Urinary bladder (tissue), 4 donors: ENCODE results near the gene BRSK2. TPM values are rescaled to one million over a fixed set of nuclear protein-coding genes. Genes with fewer than 3 reads are reported as not detected.
"Not testable (repeated sequence)": the region's sequence is repeated elsewhere in the genome, so short reads cannot be mapped to it uniquely, and the experiment has no call there.

ENCODE experiments used
- DNase-seq: peaks from one replicate; pipeline ENCODE4 v3.0.0-alpha.2; 2015; ENCODE audit errors: extremely low spot score
- H3K27ac ChIP-seq: one replicate; pipeline ENCODE4 v1.5.1; 2013; ENCODE audit warnings: low read depth, mild to moderate bottlenecking, moderate library complexity
- H3K36me3 ChIP-seq: one replicate; pipeline ENCODE4 v1.6.1; 2013; ENCODE audit warnings: mild to moderate bottlenecking, moderate library complexity; ENCODE audit not compliant: insufficient read depth
- H3K4me1 ChIP-seq: one replicate; pipeline ENCODE4 v1.6.1; 2013; ENCODE audit warnings: mild to moderate bottlenecking, moderate library complexity; ENCODE audit not compliant: insufficient read depth
- H3K4me3 ChIP-seq: one replicate; pipeline ENCODE4 v1.5.1; 2013; ENCODE audit warnings: low read depth, low read length
- WGBS: extraction: QIAGEN DNeasy Blood & Tissue Kit; methylation state at CpG from one replicate; pipeline ENCODE4 v1.1.7; 2013; 5-methylcytosine and 5-hydroxymethylcytosine counted together
- polyA plus RNA-seq: library from polyadenylated mRNA; stranded (reverse); fragments of 200-250 nt; gene quantifications from one replicate; pipeline ENCODE4 v1.2.3, GENCODE V29; 2013
- total RNA-seq: library from RNA; depleted of rRNA; stranded (reverse); fragments of >200 nt; gene quantifications from one replicate; pipeline ENCODE4 v1.2.3, GENCODE V29; 2014
- donor health status: healthy with polysubstance abuse.
- donor health status: healthy.

The BRSK2 gene
- total and polyA plus RNA-seq, 2 donors = 2.6 to 3.0 TPM

- no peak overlapping the region for H3K4me3 ChIP-seq
- H3K27ac ChIP-seq = no peak overlapping the region
- H3K4me1 ChIP-seq = no peaks in the 10 kb centered on the region
- no peak for DNase-seq
- WGBS = 74% methylated on average over 29 of the region's 29 CpGs
- no peaks in the 10 kb centered on the region for H3K36me3 ChIP-seq
These were observed 40.2 kb upstream of the BRSK2 start for GRCh38 chr11:1349327-1350041.

GRCh38 chr11:1350086-1350725 lies 39.5 kb upstream of the BRSK2 start:
- 69% methylated on average over 22 of the region's 22 CpGs for WGBS
- H3K4me1 ChIP-seq = no peaks in the 10 kb centered on the region
- H3K27ac ChIP-seq = no peak overlapping the region
- H3K4me3 ChIP-seq = no peak overlapping the region
- DNase-seq = no peak
- H3K36me3 ChIP-seq = no peaks in the 10 kb centered on the region

GRCh38 chr11:1351278-1351937 lies 38.3 kb upstream of the BRSK2 start:
- Histone ChIP-seq H3K4me1 (no peaks in the 10 kb centered on the region), H3K27ac (no peak overlapping the region), H3K4me3 (no peak overlapping the region), H3K36me3 (no peaks in the 10 kb centered on the region)
- no peak for DNase-seq
- WGBS = 79% methylated on average over 12 of the region's 12 CpGs

- WGBS = 77% methylated on average over 8 of the region's 8 CpGs
- no peak for DNase-seq
- H3K4me1 ChIP-seq = no peaks in the 10 kb centered on the region
- H3K36me3 ChIP-seq = no peaks in the 10 kb centered on the region
- no peak overlapping the region for H3K27ac ChIP-seq
- no peak overlapping the region for H3K4me3 ChIP-seq
These were observed 36.9 kb upstream of the BRSK2 start for GRCh38 chr11:1352696-1353382.

- Histone ChIP-seq H3K4me1 (no peaks in the 10 kb centered on the region), H3K36me3 (no peaks in the 10 kb centered on the region), H3K4me3 (no peak overlapping the region), H3K27ac (no peak overlapping the region)
- 73% methylated on average over 32 of the region's 32 CpGs for WGBS
- no peak for DNase-seq
These were observed 36.2 kb upstream of the BRSK2 start for GRCh38 chr11:1353383-1354124.

- H3K4me3 ChIP-seq = no peak overlapping the region
- WGBS = 76% methylated on average over 32 of the region's 32 CpGs
- no peak overlapping the region for H3K27ac ChIP-seq
- no peak for DNase-seq
- no peaks in the 10 kb centered on the region for H3K4me1 ChIP-seq
- H3K36me3 ChIP-seq = no peaks in the 10 kb centered on the region
These were observed 35.4 kb upstream of the BRSK2 start for GRCh38 chr11:1354125-1354938.

GRCh38 chr11:1356007-1356435 lies 33.7 kb upstream of the BRSK2 start:
- Histone ChIP-seq H3K27ac (no peak overlapping the region), H3K4me3 (no peak overlapping the region), H3K4me1 (no peaks in the 10 kb centered on the region), H3K36me3 (no peaks in the 10 kb centered on the region)
- DNase-seq = no peak
- WGBS = 45% methylated on average over 14 of the region's 14 CpGs

GRCh38 chr11:1356478-1356960 lies 33.2 kb upstream of the BRSK2 start:
- DNase-seq = no peak
- H3K27ac ChIP-seq = no peak overlapping the region
- WGBS = 89% methylated on average over 13 of the region's 13 CpGs

GRCh38 chr11:1358286-1358685 lies 31.4 kb upstream of the BRSK2 start:
- no peak for DNase-seq
- no peak overlapping the region for H3K27ac ChIP-seq
- H3K36me3 ChIP-seq = no peaks in the 10 kb centered on the region
- no peak overlapping the region for H3K4me3 ChIP-seq
- 39% methylated on average over 16 of the region's 16 CpGs for WGBS
- no peaks in the 10 kb centered on the region for H3K4me1 ChIP-seq

More at GRCh38 chr11:1356478-1356960, 33.2 kb upstream of the BRSK2 start:
- no peak overlapping the region for H3K4me3 ChIP-seq
- no peaks in the 10 kb centered on the region for H3K4me1 ChIP-seq
- H3K36me3 ChIP-seq = no peaks in the 10 kb centered on the region

- DNase-seq, H3K27ac ChIP-seq, H3K36me3 ChIP-seq, H3K4me3 ChIP-seq, H3K4me1 ChIP-seq: not testable (repeated sequence)
- WGBS = 88% methylated on average over 17 of the region's 17 CpGs
These were observed 30.8 kb upstream of the BRSK2 start for GRCh38 chr11:1358931-1359330.

- Histone ChIP-seq H3K36me3 (no peaks in the 10 kb centered on the region), H3K4me1 (no peaks in the 10 kb centered on the region), H3K27ac (no peak overlapping the region), H3K4me3 (no peak overlapping the region)
- no peak for DNase-seq
- WGBS = 91% methylated on average over 16 of the region's 16 CpGs
These were observed 30.2 kb upstream of the BRSK2 start for GRCh38 chr11:1359556-1359955.

- no peak for DNase-seq
- H3K4me3 ChIP-seq = no peak overlapping the region
- H3K36me3 ChIP-seq = no peaks in the 10 kb centered on the region
- WGBS = 85% methylated on average over 20 of the region's 20 CpGs
- H3K27ac ChIP-seq = no peak overlapping the region
- no peaks in the 10 kb centered on the region for H3K4me1 ChIP-seq
These were observed 29.4 kb upstream of the BRSK2 start for GRCh38 chr11:1360181-1360834.
